Measurements from ENCODE around the gene XPA. TPM values are rescaled to one million over a fixed set of nuclear protein-coding genes. Genes with fewer than 3 reads are reported as not detected.

The XPA gene
- total RNA-seq, 1 donor from 2014 or later, result 10.2 TPM

DNA sequence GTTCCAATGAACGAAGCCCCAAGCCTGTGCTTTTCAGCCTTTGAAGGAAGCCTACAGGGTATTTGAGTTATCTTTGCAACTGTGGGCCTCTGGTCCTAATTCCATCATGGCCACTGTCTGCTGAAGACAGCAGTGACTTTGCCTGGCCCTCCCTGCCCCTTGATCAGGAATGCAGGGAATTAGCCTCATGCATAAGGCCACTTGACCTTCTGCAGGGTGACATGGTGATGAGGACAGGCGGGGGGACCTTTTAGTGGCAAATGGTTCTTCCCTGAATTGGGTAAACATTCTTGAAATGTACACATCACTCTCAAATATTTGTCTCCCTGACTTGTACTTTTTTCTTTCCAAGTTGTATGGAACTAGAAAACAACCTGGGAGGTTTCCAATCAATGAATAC is 25.2 kb upstream of the XPA start:
- H3K27me3 Mint-ChIP-seq (ENCODE audit: low read depth), result peaks cover 60% of the 10 kb centered on the region
- DNase-seq (ENCODE audit: low spot score), result no peak

DNA sequence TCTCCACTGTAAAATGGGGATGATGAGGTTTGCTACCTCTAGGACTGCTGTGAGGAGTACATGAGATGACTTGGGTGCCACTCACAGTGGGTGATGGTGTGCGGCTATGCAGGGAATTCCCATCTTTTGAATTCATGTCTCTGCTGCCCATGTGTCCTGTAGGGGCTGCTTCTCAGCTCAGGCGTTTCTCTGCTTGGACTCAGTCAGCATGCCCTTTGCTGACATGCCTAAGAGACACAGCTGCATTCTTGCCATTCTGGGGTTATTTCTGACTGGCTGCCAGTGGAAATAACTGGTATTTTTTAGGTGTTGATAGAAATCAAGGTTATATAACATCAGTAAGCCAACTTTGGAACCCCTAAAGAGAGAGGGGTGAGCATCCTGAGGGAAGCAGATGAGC is 24.3 kb upstream of the XPA start:
- peaks cover 55% of the 10 kb centered on the region for H3K27me3 Mint-ChIP-seq (ENCODE audit: low read depth)
- H3K9me3 Mint-ChIP-seq (ENCODE audit: low read depth), result peaks cover 5% of the 10 kb centered on the region
- no peak overlapping the region for H3K4me3 Mint-ChIP-seq (ENCODE audit: unreplicated experiment)
- DNase-seq (ENCODE audit: low spot score), result no peak
- peaks cover 3% of the 10 kb centered on the region for H3K36me3 Mint-ChIP-seq (ENCODE audit: low read depth)
- TF ChIP-seq, protein P1, sequence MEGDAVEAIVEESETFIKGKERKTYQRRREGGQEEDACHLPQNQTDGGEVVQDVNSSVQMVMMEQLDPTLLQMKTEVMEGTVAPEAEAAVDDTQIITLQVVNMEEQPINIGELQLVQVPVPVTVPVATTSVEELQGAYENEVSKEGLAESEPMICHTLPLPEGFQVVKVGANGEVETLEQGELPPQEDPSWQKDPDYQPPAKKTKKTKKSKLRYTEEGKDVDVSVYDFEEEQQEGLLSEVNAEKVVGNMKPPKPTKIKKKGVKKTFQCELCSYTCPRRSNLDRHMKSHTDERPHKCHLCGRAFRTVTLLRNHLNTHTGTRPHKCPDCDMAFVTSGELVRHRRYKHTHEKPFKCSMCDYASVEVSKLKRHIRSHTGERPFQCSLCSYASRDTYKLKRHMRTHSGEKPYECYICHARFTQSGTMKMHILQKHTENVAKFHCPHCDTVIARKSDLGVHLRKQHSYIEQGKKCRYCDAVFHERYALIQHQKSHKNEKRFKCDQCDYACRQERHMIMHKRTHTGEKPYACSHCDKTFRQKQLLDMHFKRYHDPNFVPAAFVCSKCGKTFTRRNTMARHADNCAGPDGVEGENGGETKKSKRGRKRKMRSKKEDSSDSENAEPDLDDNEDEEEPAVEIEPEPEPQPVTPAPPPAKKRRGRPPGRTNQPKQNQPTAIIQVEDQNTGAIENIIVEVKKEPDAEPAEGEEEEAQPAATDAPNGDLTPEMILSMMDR (IDR thresholded peaks at IDR 0.05), result no peak
- no peaks in the 10 kb centered on the region for H3K4me1 Mint-ChIP-seq (ENCODE audit: low read depth)
- H3K27ac Mint-ChIP-seq (ENCODE audit: unreplicated experiment), result no peak overlapping the region

More for the DNA sequence above, 25.2 kb upstream of the XPA start:
- Mint-ChIP-seq H3K4me1 (ENCODE audit: low read depth) (no peaks in the 10 kb centered on the region), H3K36me3 (ENCODE audit: low read depth) (peaks cover 3% of the 10 kb centered on the region), H3K4me3 (ENCODE audit: unreplicated experiment) (no peak overlapping the region), H3K27ac (ENCODE audit: unreplicated experiment) (no peak overlapping the region), H3K9me3 (ENCODE audit: low read depth) (peaks cover 5% of the 10 kb centered on the region)
- TF ChIP-seq, protein P1 (IDR thresholded peaks at IDR 0.05), result no peak

DNA sequence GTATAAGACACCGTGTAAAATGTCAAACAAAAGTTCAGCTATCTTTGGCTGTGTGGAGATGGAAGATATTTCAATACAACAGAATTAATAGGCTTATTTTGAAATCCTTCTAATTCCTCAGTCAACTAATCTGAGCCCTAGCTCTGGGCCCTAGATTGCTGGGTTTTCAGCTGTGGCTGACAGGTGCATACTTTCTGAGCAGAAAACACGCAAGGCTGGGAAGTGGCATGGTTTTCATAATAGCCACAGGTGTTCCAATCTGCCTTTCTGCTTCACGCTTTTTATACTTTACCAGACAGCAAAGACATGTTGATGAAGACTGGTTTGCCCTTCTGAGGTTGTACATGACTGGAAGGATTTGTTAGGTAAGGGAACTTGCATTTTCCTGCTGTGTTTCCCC is 20.7 kb upstream of the XPA start:
- H3K27ac Mint-ChIP-seq (ENCODE audit: unreplicated experiment), result no peak overlapping the region
- H3K36me3 Mint-ChIP-seq (ENCODE audit: low read depth), result peaks cover 3% of the 10 kb centered on the region
- H3K4me1 Mint-ChIP-seq (ENCODE audit: low read depth), result peaks cover 6% of the 10 kb centered on the region
- TF ChIP-seq, protein P1 (IDR thresholded peaks at IDR 0.05), result no peak
- H3K4me3 Mint-ChIP-seq (ENCODE audit: unreplicated experiment), result no peak overlapping the region
- H3K27me3 Mint-ChIP-seq (ENCODE audit: low read depth), result peaks cover 35% of the 10 kb centered on the region
- no peak for DNase-seq (ENCODE audit: low spot score)
- H3K9me3 Mint-ChIP-seq (ENCODE audit: low read depth), result peaks cover 5% of the 10 kb centered on the region

DNA sequence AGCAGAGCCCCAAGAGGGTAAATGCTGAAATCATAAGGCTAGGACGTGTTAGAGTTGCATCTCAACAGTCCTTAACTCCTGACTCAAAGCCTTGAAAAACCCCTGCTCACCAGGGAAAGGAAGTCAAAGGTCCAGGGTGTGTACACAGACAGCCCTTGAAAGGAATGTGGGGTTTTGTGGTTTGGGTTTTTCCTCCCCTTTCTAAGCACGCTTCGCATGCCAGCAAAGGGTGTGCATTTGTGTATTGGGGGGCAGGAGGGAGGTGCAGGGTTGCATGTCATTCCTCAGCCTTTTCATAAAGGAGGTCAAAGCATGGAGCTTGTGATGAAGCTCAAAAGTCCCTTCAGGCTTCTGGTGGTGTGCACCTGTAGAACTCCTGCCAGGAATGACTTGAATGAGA is 17.3 kb upstream of the XPA start:
- Mint-ChIP-seq H3K4me3 (ENCODE audit: unreplicated experiment) (no peak overlapping the region), H3K36me3 (ENCODE audit: low read depth) (peaks cover 2% of the 10 kb centered on the region), H3K4me1 (ENCODE audit: low read depth) (peaks cover 6% of the 10 kb centered on the region), H3K9me3 (ENCODE audit: low read depth) (no peaks in the 10 kb centered on the region), H3K27ac (ENCODE audit: unreplicated experiment) (no peak overlapping the region), H3K27me3 (ENCODE audit: low read depth) (peaks cover 27% of the 10 kb centered on the region)
- TF ChIP-seq, protein P1 (IDR thresholded peaks at IDR 0.05), result no peak
- no peak for DNase-seq (ENCODE audit: low spot score)

DNA sequence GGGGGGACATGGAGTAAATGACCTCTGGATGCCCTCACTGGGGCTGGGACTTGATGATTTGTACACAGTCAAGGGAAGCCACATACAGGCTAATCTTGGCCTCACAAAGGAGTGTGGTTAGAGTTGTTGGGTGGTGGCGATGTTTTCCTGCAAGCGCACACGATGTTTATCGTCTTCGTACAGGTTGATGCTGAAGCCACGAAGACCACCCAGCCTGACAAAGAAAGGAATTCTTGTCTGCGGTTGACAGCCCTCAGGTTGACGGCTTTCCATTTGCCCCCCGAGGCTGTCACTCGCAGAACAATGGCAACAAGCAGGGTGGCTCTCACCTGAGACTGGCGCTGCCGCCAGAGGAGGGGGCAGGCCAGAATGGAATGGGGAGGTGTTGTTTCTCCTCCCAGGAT is 14.1 kb upstream of the XPA start:
- Mint-ChIP-seq H3K36me3 (ENCODE audit: low read depth) (no peaks in the 10 kb centered on the region), H3K4me3 (ENCODE audit: unreplicated experiment) (no peak overlapping the region), H3K4me1 (ENCODE audit: low read depth) (peaks cover 6% of the 10 kb centered on the region), H3K27me3 (ENCODE audit: low read depth) (peaks cover 37% of the 10 kb centered on the region), H3K9me3 (ENCODE audit: low read depth) (no peaks in the 10 kb centered on the region), H3K27ac (ENCODE audit: unreplicated experiment) (no peak overlapping the region)
- TF ChIP-seq, protein P1 (IDR thresholded peaks at IDR 0.05), result no peak
- no peak for DNase-seq (ENCODE audit: low spot score)

Data from chondrocyte (in vitro differentiated cells).